ENCODE measurements around the gene NEB. TPM values are rescaled to one million over a fixed set of nuclear protein-coding genes. Genes with fewer than 3 reads are reported as not detected.
A peak's percentile ranks its signal among the peaks of the same experiment; 100 is the strongest.

NEB gene
- total RNA-seq, 3 donors from 2014 or later (not counting 1 experiment from before 2014, with no cell fraction given): 5.0 to 5.7 (median 5.4) TPM

DNA sequence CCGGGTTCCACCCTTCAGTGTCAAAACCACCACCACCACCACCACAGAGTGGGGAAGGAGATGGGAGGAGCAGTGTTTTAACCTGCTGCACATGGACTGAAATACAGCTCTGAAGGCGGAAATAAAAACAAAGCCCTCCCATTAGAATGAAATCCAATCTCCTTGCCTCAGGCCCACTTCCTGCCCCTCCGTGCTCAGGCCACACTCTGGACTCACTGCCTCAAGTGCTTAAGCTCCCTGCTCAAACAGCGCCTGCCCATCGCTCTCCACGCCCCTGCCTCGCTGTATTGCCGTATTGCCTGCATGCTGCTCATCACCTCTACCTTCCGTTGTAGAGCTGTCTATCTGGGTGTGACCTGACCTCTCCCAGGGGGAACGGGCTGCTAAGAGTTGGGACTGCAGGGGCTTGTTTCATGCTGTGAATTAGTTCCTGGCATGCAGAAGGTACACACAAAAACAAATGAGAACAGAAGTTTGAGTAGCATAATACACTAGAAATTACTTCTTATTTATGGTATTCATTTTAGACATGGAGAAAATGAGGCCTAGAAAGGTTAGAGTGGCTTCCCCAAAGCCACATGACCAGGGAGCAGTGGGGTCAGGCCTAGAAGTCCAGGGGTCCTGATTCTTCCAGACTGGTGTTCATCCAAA, 31.6 kb upstream of the NEB start:
- peak overlapping the region; percentile 58 for H3K4me3 Mint-ChIP-seq
- Histone ChIP-seq H3K9me3 (ENCODE audit: control insufficient read depth, insufficient read depth, low read length) (no peaks in the 10 kb centered on the region), H3K4me1 (ENCODE audit: control insufficient read depth, insufficient read depth, low read length) (peaks cover 34% of the 10 kb centered on the region), H3K4me3 (ENCODE audit: low read length) (no peak overlapping the region), H3K36me3 (ENCODE audit: control insufficient read depth, insufficient read depth, low read length) (no peaks in the 10 kb centered on the region), H3K27me3 (ENCODE audit: control insufficient read depth, insufficient read depth, low read length) (no peaks in the 10 kb centered on the region), H3K27ac (ENCODE audit: low read length) (peak overlapping the region; percentile 71)
- no peaks in the 10 kb centered on the region for H3K36me3 Mint-ChIP-seq
- ATAC-seq (peak; percentile 44 to 68 (median 49)), DNase-seq (no peak)
- no peaks in the 10 kb centered on the region for H3K27me3 Mint-ChIP-seq (ENCODE audit: low read depth in 2 of 2)
- peaks cover 0 to 3% of the 10 kb centered on the region in 2 donors for H3K9me3 Mint-ChIP-seq
- peak overlapping the region; percentile 83 to 89 for H3K27ac Mint-ChIP-seq
- 51% methylated on average over 9 of the region's 10 CpGs for WGBS (ENCODE audit: insufficient coverage)
- intact Hi-C loops (cut with micrococcal nuclease): no loop called here
- TF ChIP-seq, protein P1, sequence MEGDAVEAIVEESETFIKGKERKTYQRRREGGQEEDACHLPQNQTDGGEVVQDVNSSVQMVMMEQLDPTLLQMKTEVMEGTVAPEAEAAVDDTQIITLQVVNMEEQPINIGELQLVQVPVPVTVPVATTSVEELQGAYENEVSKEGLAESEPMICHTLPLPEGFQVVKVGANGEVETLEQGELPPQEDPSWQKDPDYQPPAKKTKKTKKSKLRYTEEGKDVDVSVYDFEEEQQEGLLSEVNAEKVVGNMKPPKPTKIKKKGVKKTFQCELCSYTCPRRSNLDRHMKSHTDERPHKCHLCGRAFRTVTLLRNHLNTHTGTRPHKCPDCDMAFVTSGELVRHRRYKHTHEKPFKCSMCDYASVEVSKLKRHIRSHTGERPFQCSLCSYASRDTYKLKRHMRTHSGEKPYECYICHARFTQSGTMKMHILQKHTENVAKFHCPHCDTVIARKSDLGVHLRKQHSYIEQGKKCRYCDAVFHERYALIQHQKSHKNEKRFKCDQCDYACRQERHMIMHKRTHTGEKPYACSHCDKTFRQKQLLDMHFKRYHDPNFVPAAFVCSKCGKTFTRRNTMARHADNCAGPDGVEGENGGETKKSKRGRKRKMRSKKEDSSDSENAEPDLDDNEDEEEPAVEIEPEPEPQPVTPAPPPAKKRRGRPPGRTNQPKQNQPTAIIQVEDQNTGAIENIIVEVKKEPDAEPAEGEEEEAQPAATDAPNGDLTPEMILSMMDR (IDR thresholded peaks at IDR 0.05): no peak
- H3K4me1 Mint-ChIP-seq: peaks cover 43 to 47% of the 10 kb centered on the region in 2 donors

DNA sequence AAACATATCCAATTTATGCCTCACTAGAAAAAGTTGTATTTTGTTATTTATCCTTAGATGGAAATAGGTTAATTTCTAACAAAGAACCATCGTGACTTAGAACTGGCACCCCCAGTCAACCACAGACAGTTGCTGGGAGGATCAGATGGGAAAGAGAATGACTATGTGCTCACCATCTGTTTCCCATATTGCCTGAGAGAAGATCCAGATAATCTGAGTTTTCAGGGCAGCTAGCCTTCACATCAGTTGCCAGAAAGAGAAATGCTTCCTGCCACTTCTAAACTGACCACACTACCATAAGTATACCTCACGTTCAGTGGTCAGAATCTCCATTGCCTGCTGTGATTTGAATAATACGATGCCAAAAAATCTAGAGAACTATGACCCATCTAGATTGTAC, 28.4 kb upstream of the NEB start:
- Mint-ChIP-seq H3K4me1 (peaks cover 43 to 47% of the 10 kb centered on the region in 2 donors), H3K36me3 (no peaks in the 10 kb centered on the region), H3K27ac (peak overlapping the region; percentile 36 to 83), H3K27me3 (ENCODE audit: low read depth in 2 of 2) (no peaks in the 10 kb centered on the region), H3K4me3 (no peak overlapping the region), H3K9me3 (no peaks in the 10 kb centered on the region)
- Histone ChIP-seq H3K4me3 (ENCODE audit: low read length) (no peak overlapping the region), H3K36me3 (ENCODE audit: control insufficient read depth, insufficient read depth, low read length) (no peaks in the 10 kb centered on the region), H3K27me3 (ENCODE audit: control insufficient read depth, insufficient read depth, low read length) (no peaks in the 10 kb centered on the region), H3K27ac (ENCODE audit: low read length) (no peak overlapping the region), H3K4me1 (ENCODE audit: control insufficient read depth, insufficient read depth, low read length) (peaks cover 29% of the 10 kb centered on the region), H3K9me3 (ENCODE audit: control insufficient read depth, insufficient read depth, low read length) (no peaks in the 10 kb centered on the region)
- 39% methylated on average over 2 of the region's 3 CpGs for WGBS (ENCODE audit: insufficient coverage)
- DNase-seq (no peak), ATAC-seq (no peak)
- intact Hi-C loops (cut with micrococcal nuclease): no loop called here
- TF ChIP-seq, protein P1 (IDR thresholded peaks at IDR 0.05): no peak

GRCh38 chr2:151761687-151762086, 27.4 kb upstream of the NEB start:
- no peaks in the 10 kb centered on the region for H3K36me3 Mint-ChIP-seq
- peaks cover 37 to 38% of the 10 kb centered on the region in 2 donors for H3K4me1 Mint-ChIP-seq
- no peak for DNase-seq
- H3K27ac ChIP-seq (ENCODE audit: low read length): no peak overlapping the region
- H3K4me3 ChIP-seq (ENCODE audit: low read length): no peak overlapping the region
- no peak for ATAC-seq
- no peak overlapping the region for H3K4me3 Mint-ChIP-seq
- H3K4me1 ChIP-seq (ENCODE audit: control insufficient read depth, insufficient read depth, low read length): peaks cover 21% of the 10 kb centered on the region
- no peak overlapping the region for H3K27ac Mint-ChIP-seq
- H3K9me3 Mint-ChIP-seq: no peaks in the 10 kb centered on the region
- intact Hi-C loops (cut with micrococcal nuclease): no loop called here
- no peaks in the 10 kb centered on the region for H3K27me3 Mint-ChIP-seq (ENCODE audit: low read depth in 2 of 2)
- H3K9me3 ChIP-seq (ENCODE audit: control insufficient read depth, insufficient read depth, low read length): no peaks in the 10 kb centered on the region
- no peaks in the 10 kb centered on the region for H3K36me3 ChIP-seq (ENCODE audit: control insufficient read depth, insufficient read depth, low read length)
- no peaks in the 10 kb centered on the region for H3K27me3 ChIP-seq (ENCODE audit: control insufficient read depth, insufficient read depth, low read length)
- TF ChIP-seq, protein P1 (IDR thresholded peaks at IDR 0.05): no peak

- no peaks in the 10 kb centered on the region for H3K9me3 ChIP-seq (ENCODE audit: control insufficient read depth, insufficient read depth, low read length)
- Mint-ChIP-seq H3K4me1 (peaks cover 32 to 33% of the 10 kb centered on the region in 2 donors), H3K9me3 (no peaks in the 10 kb centered on the region), H3K36me3 (no peaks in the 10 kb centered on the region), H3K27me3 (ENCODE audit: low read depth in 2 of 2) (no peaks in the 10 kb centered on the region), H3K4me3 (no peak overlapping the region), H3K27ac (no peak overlapping the region)
- no peaks in the 10 kb centered on the region for H3K27me3 ChIP-seq (ENCODE audit: control insufficient read depth, insufficient read depth, low read length)
- 100% methylated on average over 3 of the region's 3 CpGs for WGBS (ENCODE audit: insufficient coverage)
- DNase-seq: no peak
- H3K36me3 ChIP-seq (ENCODE audit: control insufficient read depth, insufficient read depth, low read length): no peaks in the 10 kb centered on the region
- TF ChIP-seq, protein P1 (IDR thresholded peaks at IDR 0.05): no peak
- no peak overlapping the region for H3K27ac ChIP-seq (ENCODE audit: low read length)
- ATAC-seq: no peak
- no peak overlapping the region for H3K4me3 ChIP-seq (ENCODE audit: low read length)
- H3K4me1 ChIP-seq (ENCODE audit: control insufficient read depth, insufficient read depth, low read length): peaks cover 16% of the 10 kb centered on the region
- intact Hi-C loops (cut with micrococcal nuclease): no loop called here
Measured at GRCh38 chr2:151761193-151761592, 26.9 kb upstream of the NEB start.
